Measurements from ENCODE around the gene RAB6B.

DNA sequence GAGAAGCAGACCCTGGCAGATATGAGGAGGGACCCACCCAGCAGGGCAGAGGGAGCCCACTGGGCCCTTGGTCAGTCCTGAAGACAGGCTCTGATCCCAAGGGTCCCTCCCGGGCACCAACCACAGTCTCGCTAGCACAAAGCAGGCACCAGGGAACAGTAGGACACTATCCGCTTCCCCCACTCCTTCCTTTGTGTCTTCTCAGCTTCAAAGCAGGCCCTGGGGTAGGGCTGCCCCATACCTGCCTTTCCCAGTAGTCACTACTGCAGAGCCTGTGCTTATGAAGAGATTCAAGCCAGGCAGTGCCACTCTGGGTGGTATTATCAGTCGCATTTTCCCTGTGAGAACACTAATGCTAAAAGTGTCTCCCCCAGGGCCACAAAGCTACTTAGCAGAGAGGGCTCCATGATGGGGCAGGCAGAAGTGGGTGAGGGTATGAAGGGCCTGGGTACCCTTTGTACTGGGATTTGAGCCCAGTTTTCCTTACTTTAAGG, 57.3 kb downstream of the RAB6B start:
- TF ChIP-seq CTCF (conservative IDR thresholded peaks at IDR 0.05; ENCODE audit: low read depth, low read length) (no peak), POLR2A (IDR thresholded peaks at IDR 0.05; ENCODE audit: low read depth, low read length) (no peak), BHLHE40 (IDR thresholded peaks at IDR 0.05; ENCODE audit: low read depth, low read length) (no peak), RAD21 (IDR thresholded peaks at IDR 0.05; ENCODE audit: low read length) (no peak), SMC3 (IDR thresholded peaks at IDR 0.05; ENCODE audit: low read depth, low read length) (no peak), CHD1 (IDR thresholded peaks at IDR 0.05; ENCODE audit: low read depth, low read length) (no peak), MXI1 (IDR thresholded peaks at IDR 0.05; ENCODE audit: borderline replicate concordance, low read depth, low read length) (no peak), RCOR1 (IDR thresholded peaks at IDR 0.05; ENCODE audit: insufficient replicate concordance, low read length) (no peak)
